Cortex of kidney (tissue), 1 donor: ENCODE results near the gene TECRL.

Experiments
- DNase-seq: peaks from one replicate; lab custom pipeline; 2025; lab: John Stamatoyannopoulos, UW

The TECRL gene

DNA sequence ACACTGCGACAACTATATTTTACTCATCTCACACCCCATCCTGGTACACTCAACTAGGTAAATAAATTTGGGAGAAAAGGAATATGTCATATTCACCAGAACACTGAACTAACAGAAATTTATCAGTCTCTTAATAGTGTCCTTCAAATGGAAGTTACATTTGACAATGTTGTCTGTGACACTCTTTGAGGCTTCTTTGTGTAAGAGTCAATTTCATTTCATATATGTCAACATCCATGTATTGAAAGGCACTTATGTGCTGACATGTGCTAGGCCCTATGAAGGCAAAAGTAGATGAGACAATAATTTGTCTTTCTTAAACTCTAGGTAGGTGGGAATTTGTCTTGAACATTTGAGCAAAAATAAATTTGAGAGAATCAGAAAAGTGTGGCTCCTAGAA is 82.0 kb downstream of the TECRL start:
- no peak for DNase-seq

DNA sequence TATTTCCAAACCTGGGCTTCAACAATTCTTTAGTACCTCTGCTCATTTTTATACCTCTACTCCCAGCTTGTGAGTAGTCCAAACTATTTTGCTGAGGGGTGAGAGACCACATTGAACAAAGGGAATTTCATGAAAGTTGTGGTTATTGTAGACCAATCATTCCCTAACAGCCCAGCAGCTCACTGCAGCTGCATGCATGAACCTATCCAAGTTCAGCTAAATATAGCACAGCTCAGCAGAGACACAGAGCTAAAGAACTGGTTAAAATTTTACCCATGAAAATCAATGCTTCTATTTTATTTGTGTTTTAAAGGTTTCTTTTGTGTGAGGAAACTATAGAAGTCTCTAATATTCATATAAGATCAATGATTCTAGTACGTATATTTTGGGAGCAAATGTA is 82.7 kb downstream of the TECRL start:
- DNase-seq = no peak

DNA sequence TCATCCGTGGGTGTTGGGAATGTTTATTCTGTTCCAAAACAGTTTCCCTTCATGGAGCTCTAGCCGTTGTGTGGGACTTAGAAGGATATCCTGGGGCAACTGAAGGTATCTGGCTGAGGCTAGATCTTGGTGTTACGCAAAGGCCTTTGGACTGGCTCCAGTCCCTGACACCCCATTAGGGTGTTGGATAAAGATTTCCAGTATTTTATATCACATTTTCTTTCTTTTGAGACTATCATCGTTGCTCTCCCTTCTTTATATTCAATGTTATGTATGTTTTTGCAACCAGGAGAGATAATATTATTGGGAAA is 103.0 kb downstream of the TECRL start:
- DNase-seq = no peak

- no peak for DNase-seq
These were observed 103.5 kb downstream of the TECRL start for GRCh38 chr4:64305565-64306254.

DNA sequence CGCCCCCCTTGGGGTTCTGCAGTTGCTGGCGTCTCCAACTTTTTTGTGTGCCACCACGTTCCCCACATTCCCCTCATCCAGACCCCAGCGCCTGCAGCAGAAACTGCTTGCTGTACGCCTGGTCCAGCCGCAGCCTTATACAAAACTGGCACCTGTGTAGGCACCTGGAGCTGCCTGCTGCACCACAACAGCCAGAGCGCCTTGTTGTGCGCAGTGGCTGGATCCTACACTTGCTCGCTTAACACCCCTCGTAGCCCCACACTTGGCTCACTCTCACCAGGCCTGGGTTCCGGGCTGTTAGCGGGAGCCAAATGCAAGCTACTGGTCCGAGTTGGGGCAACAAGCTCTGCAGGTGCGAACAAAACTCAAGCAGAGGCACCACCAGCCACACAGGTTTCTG is 136.8 kb downstream of the TECRL start:
- DNase-seq = no peak

- DNase-seq = no peak
These were observed 137.6 kb downstream of the TECRL start for GRCh38 chr4:64271601-64272081.

GRCh38 chr4:64266669-64267068 is 142.6 kb downstream of the TECRL start:
- no peak for DNase-seq

- DNase-seq = no peak
These were observed 143.0 kb downstream of the TECRL start for GRCh38 chr4:64266263-64266662.

GRCh38 chr4:64251781-64252180 is 157.5 kb downstream of the TECRL start:
- no peak for DNase-seq

DNA sequence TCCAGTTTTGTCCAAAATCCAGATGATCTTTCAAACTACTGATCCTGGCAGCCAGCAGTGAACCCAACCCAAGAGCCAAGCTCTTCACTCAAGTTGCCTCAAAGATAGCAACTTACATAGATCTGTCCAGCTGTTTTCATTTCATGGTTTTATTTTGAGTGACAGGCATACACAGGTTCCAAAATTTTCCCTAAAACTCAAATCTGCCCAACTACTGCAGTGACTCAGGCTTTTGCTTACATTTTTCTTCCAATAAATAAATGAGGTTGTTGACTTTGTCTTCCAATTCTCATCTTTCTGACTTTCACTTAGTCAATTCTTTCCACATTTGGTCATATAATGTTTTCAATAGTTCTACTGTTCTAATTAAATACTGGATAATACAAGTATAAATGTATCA is 158.8 kb downstream of the TECRL start:
- DNase-seq = no peak

DNA sequence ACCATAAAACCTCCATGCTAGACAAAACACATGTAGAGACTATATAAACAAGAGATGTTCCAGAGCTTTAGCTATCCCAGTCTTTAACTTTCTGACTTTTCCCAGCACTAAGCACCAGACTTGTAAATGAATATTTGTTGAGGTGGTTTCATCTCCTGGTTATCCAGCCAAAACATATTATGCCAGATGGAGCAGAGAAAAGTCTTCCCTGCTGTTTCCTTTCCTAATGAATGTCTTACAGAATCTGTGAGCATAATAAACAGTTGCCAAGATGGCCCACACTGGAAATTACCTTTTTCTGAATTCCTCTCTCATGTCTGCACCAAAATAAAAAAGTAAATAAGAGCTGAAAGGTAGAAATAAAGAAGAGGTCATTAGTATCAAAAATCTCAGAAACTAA is 159.2 kb downstream of the TECRL start:
- DNase-seq = no peak

- DNase-seq = no peak
These were observed 161.1 kb downstream of the TECRL start for GRCh38 chr4:64248186-64248585.

- DNase-seq = no peak
These were observed 178.4 kb downstream of the TECRL start for GRCh38 chr4:64230709-64231310.
